Spinal cord (tissue), 10 donors: ENCODE results near the gene MVB12B. TPM values are rescaled to one million over a fixed set of nuclear protein-coding genes. Genes with fewer than 3 reads are reported as not detected.

ENCODE experiments used
- DNase-seq, 6 donors: peaks; one replicate each; pipeline versions ENCODE4 v3.0.0 to v3.0.0-alpha.2; 2013 to 2015; ENCODE audit warnings: low spot score in 6 of 6, low read depth in 4 of 6
- H3K27ac ChIP-seq: one replicate; pipeline ENCODE4 v1.5.1; 2013; ENCODE audit warnings: low read depth, low read length, control low read depth
- H3K27me3 ChIP-seq: one replicate; pipeline ENCODE4 v1.6.1; 2013; ENCODE audit warnings: low read length; ENCODE audit not compliant: control insufficient read depth, insufficient read depth
- H3K36me3 ChIP-seq: one replicate; pipeline ENCODE4 v1.6.1; 2013; ENCODE audit warnings: low read length; ENCODE audit not compliant: control insufficient read depth, insufficient read depth
- H3K4me1 ChIP-seq: one replicate; pipeline ENCODE4 v1.6.1; 2013; ENCODE audit warnings: low read length; ENCODE audit not compliant: control insufficient read depth, insufficient read depth
- H3K4me3 ChIP-seq: one replicate; pipeline ENCODE4 v1.5.1; 2013; ENCODE audit warnings: low read depth, low read length, control low read depth
- H3K9me3 ChIP-seq: one replicate; pipeline ENCODE4 v1.6.1; 2013; ENCODE audit warnings: low read length; ENCODE audit not compliant: control insufficient read depth, insufficient read depth
- WGBS: methylation state at CpG from one replicate; pipeline ENCODE4 v1.1.5; 2013; ENCODE audit warnings: missing lambda C conversion rate; ENCODE audit not compliant: insufficient coverage; 5-methylcytosine and 5-hydroxymethylcytosine counted together
- polyA plus RNA-seq, 2 donors: library from polyadenylated mRNA; unstranded; fragments of 120-200 nt; gene quantifications; one replicate each; pipeline ENCODE4 v1.2.1, GENCODE V29; 2013; ENCODE audit not compliant: insufficient read length in 2 of 2
- total RNA-seq, 2 donors: library from RNA; depleted of rRNA in 1 of 2; stranded (reverse); fragments of 120-200 nt in 1 of 2; fragments of >200 nt in 1 of 2; gene quantifications; one replicate each; pipeline versions ENCODE4 v1.2.3 to v1.2.4, GENCODE V29; 2013 to 2014
- donor health status: healthy.

MVB12B gene
- total and polyA plus RNA-seq, 4 donors = 28.9 to 84.2 (median 55.6) TPM

DNA sequence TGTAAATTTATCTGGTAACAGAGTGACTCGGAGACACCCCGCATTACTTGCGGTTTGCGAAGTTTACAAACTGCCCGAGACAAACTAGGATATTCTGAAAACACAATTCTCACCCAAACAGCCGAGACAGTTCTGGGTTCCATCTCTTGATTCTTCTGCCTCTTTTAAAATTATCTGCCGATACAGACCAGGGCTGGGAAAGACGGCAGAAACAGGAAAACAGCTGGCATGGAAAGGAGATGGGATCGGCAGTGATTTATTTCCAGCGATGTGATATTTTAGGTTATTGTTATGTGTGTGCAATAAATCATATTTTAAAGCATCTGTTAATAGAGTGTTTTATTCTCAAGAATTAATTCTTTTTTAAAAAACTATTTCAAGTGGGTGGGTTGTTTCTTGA is 193.8 kb downstream of the MVB12B start:
- no peaks in the 10 kb centered on the region for H3K9me3 ChIP-seq
- WGBS = 91% methylated on average over 6 of the region's 10 CpGs
- H3K36me3 ChIP-seq = no peaks in the 10 kb centered on the region
- no peak overlapping the region for H3K27ac ChIP-seq
- no peak overlapping the region for H3K4me3 ChIP-seq
- peaks cover 61% of the 10 kb centered on the region for H3K27me3 ChIP-seq
- peaks cover 22% of the 10 kb centered on the region for H3K4me1 ChIP-seq
- DNase-seq = no peak

DNA sequence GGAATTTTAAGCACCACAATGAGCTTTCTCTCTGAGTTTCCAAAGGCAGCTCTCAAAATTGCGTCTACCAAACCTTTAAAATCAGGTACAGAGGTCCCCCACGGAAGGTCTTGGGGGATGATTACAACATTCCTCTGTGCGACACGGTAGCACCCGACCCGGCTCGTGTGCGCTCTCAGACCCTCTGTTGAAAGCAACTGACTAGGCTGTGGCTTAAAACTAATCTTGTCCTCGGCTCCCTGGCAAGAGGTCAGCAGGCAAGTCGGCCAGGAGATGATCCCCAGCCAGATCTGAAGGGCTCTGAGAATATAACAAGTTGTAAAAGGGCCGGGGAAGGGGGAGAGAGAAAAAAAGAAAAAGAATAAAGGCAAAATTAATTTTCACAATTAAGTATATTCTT is 194.5 kb downstream of the MVB12B start:
- H3K4me3 ChIP-seq = no peak overlapping the region
- DNase-seq = no peak
- 57% methylated on average over 10 of the region's 11 CpGs for WGBS
- peaks cover 22% of the 10 kb centered on the region for H3K4me1 ChIP-seq
- H3K27ac ChIP-seq = no peak overlapping the region
- no peaks in the 10 kb centered on the region for H3K9me3 ChIP-seq
- H3K27me3 ChIP-seq = peaks cover 56% of the 10 kb centered on the region
- no peaks in the 10 kb centered on the region for H3K36me3 ChIP-seq

DNA sequence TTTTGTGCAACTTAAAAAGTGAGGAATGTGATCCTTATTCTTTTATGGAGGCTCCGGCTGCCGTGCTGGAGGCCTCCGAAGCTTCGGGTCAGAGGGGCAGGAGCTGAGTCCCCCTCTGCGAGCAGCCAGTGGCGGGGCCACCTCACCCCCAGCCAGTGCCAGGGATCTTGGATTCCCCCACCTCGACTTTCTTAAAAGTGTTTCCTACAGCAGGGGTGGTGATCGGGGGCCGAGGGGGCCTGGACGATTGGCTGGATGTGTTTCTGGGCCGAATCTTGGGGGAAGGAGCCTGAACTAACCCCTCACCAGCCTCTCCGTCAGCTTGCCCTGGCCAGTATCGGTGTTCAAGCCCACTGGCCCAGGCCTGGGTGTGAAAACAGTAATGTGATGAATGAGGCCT is 194.9 kb downstream of the MVB12B start:
- no peak overlapping the region for H3K27ac ChIP-seq
- peaks cover 22% of the 10 kb centered on the region for H3K4me1 ChIP-seq
- H3K4me3 ChIP-seq = no peak overlapping the region
- peaks cover 54% of the 10 kb centered on the region for H3K27me3 ChIP-seq
- no peak for DNase-seq
- H3K36me3 ChIP-seq = no peaks in the 10 kb centered on the region
- H3K9me3 ChIP-seq = no peaks in the 10 kb centered on the region
- 53% methylated on average over 11 of the region's 13 CpGs for WGBS

DNA sequence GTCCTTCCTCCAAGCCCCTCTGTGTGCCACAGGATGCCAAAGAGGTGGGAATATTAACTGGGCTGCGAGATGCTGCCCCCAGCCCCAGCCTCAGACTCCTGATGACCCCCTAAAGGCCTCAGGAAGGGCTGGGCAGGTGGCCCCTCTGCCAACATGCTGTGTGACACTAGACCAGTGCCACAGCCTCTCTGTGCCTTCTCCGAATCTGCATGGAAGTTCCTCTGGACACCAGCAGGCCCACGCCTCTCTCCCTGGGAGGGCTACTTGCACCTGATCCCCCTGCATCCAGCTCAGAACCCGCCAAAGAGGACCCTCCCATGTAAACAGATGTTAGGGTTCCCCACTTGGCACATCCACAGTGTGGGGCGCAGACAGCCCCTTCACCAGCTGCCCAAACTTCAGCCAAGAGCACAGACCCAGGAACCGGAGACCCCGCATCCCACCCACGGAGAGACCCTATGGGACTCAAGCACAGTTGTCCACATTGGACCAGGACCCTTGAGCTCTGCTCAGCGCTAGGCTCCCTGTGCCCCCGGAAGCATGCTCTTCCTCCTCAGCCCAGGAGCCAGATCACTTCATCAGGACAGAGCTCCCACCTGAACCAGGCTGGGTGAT is 195.5 kb downstream of the MVB12B start:
- Histone ChIP-seq H3K4me3 (no peak overlapping the region), H3K27ac (no peak overlapping the region), H3K27me3 (peaks cover 48% of the 10 kb centered on the region), H3K4me1 (peaks cover 17% of the 10 kb centered on the region), H3K9me3 (no peaks in the 10 kb centered on the region), H3K36me3 (no peaks in the 10 kb centered on the region)
- no peak for DNase-seq
- WGBS = 90% methylated on average over 10 of the region's 10 CpGs

DNA sequence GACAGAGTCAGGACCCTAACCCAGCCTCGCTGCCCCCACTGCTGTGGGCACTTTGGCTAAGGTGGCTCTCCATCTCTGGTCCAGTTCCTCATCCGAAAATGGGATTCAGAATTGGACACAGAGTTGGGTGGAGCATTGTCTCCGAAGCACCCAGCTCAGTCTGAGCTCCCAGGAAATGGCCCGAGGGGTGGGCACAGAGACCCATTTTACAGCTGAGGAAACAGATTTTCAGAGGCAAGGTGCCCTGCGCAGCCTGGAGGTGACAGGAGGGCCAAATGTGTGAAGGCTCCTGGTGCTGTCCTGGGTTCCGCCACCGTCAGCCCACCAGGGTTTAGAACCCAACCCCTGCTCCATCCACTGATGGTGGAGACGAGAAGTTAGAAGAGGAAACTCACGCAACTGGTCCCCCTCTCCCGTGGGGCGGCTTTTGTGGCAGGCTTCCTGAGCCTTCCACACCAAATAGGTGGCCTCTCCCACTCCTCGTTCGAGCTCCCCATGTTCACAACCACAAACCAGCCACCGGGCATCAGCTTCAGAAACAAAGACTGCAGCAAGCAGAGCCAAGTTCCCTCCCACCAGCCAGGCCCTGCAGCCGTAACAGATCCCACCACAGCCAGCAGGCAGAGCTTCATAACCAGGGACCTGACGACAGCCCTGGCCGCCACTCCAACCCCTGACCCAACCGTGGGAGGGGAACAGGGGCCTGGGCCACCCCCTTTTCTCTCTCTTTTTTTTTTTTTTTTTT is 196.2 kb downstream of the MVB12B start:
- Histone ChIP-seq H3K4me1 (peaks cover 14% of the 10 kb centered on the region), H3K9me3 (no peaks in the 10 kb centered on the region), H3K4me3 (no peak overlapping the region), H3K36me3 (no peaks in the 10 kb centered on the region), H3K27me3 (peaks cover 41% of the 10 kb centered on the region), H3K27ac (no peak overlapping the region)
- 62% methylated on average over 16 of the region's 18 CpGs for WGBS
- DNase-seq = peak in 1 of 6 donors; percentile 32

DNA sequence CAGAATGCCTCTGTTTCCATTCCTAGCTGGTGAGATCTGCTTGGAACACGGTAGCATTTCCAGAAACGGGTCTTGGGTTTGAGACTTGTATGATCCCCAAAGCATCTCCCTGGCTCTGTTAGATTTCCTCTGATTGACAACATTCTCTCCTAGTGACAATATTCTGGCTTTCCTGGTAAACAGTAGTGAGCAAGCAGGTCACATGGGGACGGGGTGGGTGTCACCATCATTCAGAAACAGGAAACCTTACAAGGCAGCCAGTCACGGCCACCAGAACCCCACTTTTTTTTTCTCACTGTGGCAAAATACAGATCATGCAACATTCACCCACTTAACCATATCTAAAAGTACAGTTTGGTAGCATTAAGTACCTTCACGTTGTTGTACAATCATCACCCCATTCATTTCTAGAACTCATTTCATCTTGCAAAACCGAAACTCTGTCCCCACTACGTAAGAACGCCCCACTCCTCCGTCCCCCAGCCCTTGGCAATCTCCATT is 197.0 kb downstream of the MVB12B start:
- no peak overlapping the region for H3K27ac ChIP-seq
- H3K27me3 ChIP-seq = peaks cover 33% of the 10 kb centered on the region
- no peak for DNase-seq
- no peaks in the 10 kb centered on the region for H3K9me3 ChIP-seq
- WGBS = 89% methylated on average over 9 of the region's 9 CpGs
- no peaks in the 10 kb centered on the region for H3K36me3 ChIP-seq
- H3K4me1 ChIP-seq = peaks cover 14% of the 10 kb centered on the region
- H3K4me3 ChIP-seq = no peak overlapping the region

DNA sequence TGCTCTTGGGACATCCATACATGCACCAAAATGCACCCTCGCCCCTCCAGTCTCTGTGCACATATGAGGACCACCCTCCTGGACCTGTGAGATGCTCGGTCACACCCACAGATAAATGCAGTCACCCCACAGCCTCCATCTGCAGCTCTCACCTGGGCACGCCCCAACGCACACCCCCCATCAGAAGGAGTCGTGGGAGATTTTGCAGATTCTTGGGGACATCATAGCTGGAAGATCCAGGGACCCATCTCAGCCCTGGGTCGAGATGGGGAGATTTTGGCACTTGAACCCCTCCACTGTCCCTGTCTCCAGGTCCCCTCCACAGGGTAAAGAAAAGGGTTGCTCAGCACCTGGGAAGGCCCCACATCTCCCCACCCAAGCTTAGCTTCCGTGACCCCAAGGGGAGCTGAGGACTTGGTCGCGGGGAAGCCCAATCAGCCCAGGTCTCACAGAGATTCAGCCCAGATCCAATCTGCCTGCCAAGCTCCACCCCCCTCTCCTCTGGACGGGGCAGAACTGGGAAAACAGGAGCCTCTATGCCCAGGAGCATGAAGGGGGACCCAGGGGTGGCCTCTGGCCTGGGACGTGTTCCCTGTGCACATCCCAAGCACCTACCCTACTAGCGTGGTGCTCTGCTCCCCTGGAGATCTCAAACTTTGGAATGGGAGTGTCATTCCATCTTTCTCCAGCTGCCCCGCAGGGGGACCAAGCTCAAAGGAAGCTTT is 197.9 kb downstream of the MVB12B start:
- H3K9me3 ChIP-seq = no peaks in the 10 kb centered on the region
- H3K36me3 ChIP-seq = no peaks in the 10 kb centered on the region
- 87% methylated on average over 12 of the region's 13 CpGs for WGBS
- H3K4me1 ChIP-seq = peaks cover 14% of the 10 kb centered on the region
- no peak overlapping the region for H3K4me3 ChIP-seq
- no peak for DNase-seq
- H3K27ac ChIP-seq = no peak overlapping the region
- H3K27me3 ChIP-seq = peaks cover 25% of the 10 kb centered on the region

DNA sequence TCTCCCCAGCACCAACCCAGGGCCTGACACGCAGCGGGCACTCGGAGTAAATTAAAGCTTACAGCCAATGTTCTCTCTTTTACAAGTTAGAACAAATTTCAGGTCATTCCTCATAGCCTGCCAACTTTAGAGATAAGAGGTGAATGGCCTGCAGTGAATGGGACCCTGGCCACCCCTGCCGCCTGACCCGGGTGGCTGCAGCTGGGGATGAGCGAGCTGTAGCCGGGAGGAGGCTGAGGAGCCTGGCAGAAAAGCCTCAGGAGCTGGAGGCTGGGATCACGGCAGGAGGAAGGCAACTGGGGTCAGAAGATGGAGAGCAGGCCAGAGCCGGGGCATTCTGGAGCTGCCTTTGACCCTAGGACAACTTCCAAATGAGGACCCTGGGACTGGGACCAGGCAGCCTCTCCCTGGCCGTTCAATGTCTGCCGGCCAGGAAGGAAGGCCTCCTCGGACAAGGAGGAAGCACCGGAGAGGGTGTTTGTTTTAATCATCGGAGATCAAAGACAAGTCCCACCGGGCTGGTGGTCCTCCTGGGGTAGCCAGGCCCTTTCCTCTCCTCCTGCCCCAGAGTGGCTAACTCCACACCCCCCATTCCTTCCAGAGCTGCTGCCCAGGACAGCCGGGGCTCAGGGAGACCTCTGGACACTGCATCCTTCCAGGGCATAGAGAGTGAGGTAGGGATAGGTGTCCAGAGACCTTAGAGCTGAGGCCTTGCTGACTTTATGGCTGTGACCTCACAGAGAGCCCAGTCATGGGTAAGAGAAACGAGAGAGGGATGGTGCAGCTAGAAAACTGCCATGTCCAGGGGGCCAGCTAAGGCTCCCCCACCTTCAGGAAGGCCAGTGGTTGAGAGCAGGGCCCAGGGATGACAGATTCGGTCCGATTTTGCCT is 199.8 kb downstream of the MVB12B start:
- no peak overlapping the region for H3K4me3 ChIP-seq
- H3K9me3 ChIP-seq = no peaks in the 10 kb centered on the region
- H3K27me3 ChIP-seq = peaks cover 14% of the 10 kb centered on the region
- H3K36me3 ChIP-seq = no peaks in the 10 kb centered on the region
- no peak overlapping the region for H3K27ac ChIP-seq
- 82% methylated on average over 13 of the region's 19 CpGs for WGBS
- DNase-seq = no peak
- peaks cover 10% of the 10 kb centered on the region for H3K4me1 ChIP-seq
